ENCODE results near the gene CAMK2N1.

CAMK2N1 gene

DNA sequence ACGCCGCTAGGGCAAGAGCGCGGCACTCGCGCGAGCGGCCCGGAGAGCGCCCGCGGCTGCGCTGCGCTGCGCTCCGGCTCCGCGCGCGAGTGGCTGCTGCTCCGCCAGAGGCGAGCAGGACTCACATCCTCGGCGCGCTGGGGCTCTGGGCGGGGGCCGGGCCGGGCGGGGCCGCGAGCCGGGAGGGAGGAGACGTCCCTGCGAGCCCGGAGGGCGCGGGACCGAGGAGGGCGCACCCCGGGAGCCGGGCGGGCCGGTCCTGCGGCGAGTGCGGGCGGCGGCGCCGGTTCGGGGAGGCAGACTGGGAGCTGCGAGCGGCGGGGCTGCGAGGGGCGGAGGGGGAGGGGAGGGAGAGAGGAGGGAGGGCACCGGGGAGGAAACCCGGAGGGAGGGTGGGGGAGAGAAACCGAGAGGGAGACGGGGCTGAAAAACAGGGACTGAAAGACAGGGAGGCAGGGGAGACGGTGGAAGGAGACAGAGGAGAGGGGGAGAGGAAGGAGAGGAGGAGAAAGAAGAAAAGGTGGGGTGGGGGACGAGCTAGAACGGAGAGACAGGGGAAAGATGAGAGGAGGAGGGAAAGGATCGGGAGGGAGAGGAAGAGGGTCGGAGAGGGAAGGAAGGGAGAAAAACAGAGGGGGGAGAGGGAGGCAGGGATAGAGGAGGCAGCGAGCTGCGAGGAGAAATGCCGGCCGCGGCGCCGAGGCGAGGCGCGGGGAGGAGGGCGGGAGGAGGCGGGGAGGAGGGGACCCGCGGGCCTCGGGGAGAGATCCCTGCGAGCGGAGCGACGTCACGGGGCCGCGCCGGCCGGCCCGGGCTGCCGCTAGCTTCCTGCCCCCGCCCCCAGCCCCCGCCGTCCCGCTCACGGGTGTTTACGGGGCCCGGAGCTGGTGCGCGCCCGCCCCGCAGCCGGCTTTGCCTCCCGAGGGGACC, at the start of gene CAMK2N1:
Gene CAMK2N1, minus strand, starts transcription at position 684 of the 930 bp plus-strand sequence. CDS start 831 bp downstream, outside the sequence.
- in situ Hi-C loops (cut with MboI; ENCODE audit: low sequenced_read_pairs), result loop anchor here (25.0 kb wide), 1 partner anchor 273 kb away; no protein-coding TSS in a partner anchor

- in situ Hi-C loops (cut with MboI; ENCODE audit: low sequenced_read_pairs), result no loop called here
Observed at GRCh38 chr1:20534659-20535417, 48.8 kb upstream of the CAMK2N1 start.

DNA sequence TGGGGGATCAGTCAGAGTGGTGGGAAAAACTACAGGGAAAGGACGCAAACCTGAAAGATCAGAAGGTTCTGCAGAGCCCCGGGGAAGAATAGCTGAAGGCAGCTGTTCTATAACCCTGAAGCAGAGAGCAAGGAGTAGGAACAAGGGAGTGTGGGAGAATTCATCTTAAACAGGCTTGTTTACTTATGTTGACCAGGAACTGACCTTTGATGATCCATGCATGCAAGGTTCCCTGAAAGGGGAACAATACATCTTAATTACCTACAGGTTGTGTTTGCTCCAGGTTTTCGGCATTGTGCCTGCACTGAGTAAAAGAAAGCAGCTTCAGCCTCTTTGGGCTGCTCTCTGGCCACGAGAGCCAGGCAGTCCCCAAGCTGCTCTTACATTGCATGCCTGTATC, 47.6 kb upstream of the CAMK2N1 start:
- in situ Hi-C loops (cut with MboI; ENCODE audit: low sequenced_read_pairs), result no loop called here

GRCh38 chr1:20530901-20531300, 44.9 kb upstream of the CAMK2N1 start:
- in situ Hi-C loops (cut with MboI; ENCODE audit: low sequenced_read_pairs), result no loop called here

DNA sequence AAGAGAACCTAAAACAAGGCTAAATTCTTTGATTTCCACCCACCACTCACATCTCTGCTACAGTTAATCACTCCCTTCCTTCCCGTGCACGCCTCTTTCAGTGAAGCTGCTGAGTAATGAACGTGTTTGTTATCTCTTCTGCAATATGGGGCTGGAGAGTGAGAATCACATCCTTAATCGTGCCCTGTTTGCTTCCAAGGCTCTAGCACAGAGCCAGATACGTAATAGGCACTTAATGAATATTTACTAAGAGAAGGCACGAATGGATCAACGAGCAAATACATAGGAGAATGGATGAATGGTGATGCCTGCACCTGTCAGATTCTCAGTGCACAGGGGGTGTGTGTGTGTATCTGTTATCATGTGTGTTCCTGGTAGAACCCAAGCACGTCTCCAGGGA, 44.3 kb upstream of the CAMK2N1 start:
- in situ Hi-C loops (cut with MboI; ENCODE audit: low sequenced_read_pairs), result no loop called here

DNA sequence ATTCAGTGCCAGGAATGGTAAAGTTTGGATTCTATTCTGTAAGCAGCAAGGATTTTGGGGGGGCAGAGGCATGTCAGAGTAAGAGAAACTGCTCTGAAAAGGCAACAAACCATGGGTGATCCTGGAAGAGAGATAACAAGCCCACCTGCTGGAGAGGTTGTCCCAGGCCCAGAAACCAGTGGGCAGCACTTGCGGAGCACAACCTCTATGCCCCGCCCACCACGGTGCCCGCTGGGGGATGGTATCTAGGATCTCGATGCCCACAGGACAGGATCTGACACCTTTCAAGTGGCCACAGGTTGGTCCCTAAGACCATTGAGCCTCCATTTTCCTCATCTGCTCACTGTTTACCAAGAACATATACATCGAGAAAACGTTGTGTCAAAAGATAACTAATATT, 42.2 kb upstream of the CAMK2N1 start:
- in situ Hi-C loops (cut with MboI; ENCODE audit: low sequenced_read_pairs), result no loop called here

DNA sequence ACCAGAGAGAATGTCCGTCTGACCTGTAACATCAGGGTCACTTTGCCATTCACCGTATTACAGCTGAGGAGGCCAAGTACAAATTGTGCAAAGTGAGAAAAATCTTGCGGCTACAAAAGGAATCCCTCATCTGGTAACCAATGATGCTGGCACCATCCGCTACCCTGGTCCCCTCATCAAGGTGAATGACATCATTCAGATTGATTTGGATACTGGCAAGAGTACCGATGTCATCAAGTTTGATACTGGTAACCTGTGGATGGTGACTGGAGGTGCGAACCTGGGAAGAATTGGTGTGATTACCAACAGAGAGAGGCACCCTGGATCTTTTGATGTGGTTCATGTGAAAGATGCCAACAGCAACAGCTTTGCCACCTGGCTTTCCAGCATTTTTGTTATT, 40.3 kb upstream of the CAMK2N1 start:
- in situ Hi-C loops (cut with MboI; ENCODE audit: low sequenced_read_pairs), result no loop called here

DNA sequence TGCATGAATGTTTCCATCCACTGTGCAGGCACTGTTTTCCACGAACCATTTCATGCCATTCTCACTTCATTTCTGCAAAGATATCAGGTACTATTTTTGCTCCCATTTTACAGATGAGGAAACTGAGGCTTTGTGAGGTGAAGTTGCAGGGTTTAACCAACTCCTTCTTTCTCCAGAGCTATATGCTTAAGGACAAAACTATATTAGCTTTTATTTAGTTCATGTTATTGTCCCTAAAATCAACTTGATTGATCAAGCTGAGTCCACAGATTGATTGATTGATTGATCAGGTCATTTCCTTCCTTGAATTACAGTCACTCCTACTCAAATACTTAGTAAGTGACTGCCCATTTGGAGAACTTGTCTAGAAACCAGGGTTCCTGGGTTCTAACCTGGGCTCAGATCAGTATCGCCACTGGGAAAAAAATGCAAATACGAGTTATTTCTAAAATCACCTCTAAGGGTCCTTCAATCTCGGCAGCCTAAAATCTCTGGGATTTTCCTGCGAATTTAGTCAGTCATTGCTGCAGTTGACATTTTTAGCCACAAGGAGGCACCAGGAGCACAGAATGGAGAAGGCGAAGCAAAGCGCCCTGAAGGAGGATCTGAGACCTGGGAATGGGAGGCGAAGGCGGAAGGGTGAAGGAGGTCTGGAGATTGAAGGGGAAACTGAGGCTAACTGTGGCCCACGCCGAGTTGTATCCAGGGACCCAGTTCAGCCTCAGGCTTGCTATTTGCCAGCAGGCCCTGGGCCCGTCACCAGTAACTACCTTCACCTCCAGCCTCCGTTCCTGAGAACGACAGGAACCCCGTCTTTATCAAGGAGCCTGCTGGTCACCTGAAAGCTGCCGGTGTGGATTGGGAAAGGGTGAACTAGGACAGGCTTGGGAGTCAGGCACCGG, 36.2 kb upstream of the CAMK2N1 start:
- in situ Hi-C loops (cut with MboI; ENCODE audit: low sequenced_read_pairs), result loop anchor here (5.0 to 25.0 kb wide), 2 partner anchors 115 to 665 kb away; partner anchors contain the start of gene EIF4G3

DNA sequence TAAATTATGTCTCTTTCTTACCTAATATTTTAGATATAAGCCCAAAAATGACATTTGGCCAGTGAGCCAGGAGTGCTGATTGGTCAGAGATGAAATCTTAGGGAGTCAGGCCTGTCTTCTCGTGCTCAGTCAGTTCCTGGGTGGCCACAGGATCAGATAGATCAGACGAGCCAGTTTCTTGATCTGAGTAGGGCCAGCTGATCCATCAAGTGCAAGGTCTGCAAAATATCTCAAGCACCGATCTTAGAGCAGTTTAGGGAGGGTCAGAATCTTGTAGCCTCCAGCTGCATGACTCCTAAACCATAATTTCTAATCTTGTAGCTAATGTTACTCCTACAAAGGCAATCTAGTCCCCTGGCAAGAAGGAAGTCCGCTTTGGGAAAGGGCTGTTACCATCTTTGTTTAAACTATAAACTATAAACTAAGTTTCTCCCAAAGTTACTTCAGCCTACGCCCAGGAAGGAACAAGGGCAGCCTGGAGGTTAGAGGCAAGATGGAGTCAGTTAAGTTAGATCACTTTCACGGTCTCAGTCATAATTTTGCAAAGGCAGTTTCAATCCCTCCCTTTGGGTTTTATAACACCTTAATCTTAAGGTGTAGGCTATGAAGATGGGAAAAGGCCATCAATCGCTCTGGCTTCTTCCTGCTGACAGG, 33.7 kb upstream of the CAMK2N1 start:
- in situ Hi-C loops (cut with MboI; ENCODE audit: low sequenced_read_pairs), result loop anchor here (5.0 to 25.0 kb wide), 2 partner anchors 118 to 668 kb away; partner anchors contain the start of gene EIF4G3

- in situ Hi-C loops (cut with MboI; ENCODE audit: low sequenced_read_pairs), result loop anchor here (25.0 kb wide), 1 partner anchor 676 kb away; the partner anchor contains the start of gene EIF4G3
Observed at GRCh38 chr1:20511518-20512428, 25.8 kb upstream of the CAMK2N1 start.

DNA sequence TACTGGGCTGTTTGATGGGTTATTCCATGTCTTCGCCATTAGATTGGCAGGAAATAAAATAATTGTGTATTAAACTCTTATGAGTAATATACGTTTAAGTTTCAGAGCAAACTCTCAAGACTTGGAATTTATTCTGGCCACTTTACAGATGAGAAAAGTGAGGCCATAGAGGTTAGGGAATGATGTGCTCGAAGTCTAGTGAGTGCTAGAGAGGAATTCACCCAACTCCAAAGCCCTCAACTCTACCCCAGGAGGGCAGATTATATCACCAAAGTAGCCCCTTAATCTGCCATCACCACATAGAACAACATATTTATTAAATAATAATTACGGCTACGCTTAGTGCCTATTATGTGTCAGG, 22.4 kb upstream of the CAMK2N1 start:
- in situ Hi-C loops (cut with MboI; ENCODE audit: low sequenced_read_pairs), result loop anchor here (25.0 kb wide), 1 partner anchor 679 kb away; the partner anchor contains the start of gene EIF4G3

DNA sequence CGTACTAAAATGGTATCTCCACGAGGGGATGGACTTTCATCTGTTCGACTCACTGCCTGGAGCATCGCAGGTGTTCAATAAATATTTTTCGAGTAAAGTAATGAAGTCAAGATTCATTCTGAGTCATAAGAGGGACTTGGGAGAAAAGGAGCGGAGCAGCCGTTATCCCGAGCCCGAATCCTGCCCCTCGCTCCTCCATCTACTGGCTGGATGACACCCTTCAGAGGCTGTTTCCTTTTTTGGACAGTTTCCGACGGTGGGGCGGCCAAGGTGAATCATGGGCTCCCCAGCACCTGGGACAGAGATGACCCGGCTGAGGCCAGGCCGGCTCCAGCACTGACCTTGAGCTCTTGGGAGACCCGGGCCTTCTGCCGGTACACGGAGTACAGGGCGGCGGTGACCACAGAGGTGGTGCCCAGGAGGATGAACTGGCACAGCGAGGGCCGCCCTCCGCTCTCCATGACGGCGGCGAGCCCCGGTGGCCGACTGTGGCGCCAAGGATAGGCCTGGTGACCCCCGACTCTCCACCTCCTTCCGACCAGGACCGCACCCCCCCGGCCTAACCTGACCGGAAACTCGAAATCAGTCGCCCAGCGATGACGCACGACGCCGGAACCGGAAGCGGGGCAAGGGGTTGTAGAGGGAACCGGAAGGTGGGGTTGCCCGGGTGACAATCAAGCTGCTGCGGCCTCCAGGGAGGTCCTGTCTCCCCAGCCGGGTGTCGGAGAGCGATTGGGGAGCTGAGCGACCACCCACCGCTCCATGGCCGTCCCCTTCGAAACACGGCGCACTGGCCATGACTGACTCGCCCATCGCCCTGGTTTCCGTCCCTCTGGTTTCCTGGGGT, 21.8 kb upstream of the CAMK2N1 start, which contains the start of gene MUL1:
Gene MUL1, minus strand, starts transcription at position 588 of the 847 bp plus-strand sequence. Its CDS starts 127 bp downstream, at position 461.
- in situ Hi-C loops (cut with MboI; ENCODE audit: low sequenced_read_pairs), result loop anchor here (25.0 kb wide), 1 partner anchor 680 kb away; the partner anchor contains the start of gene EIF4G3

DNA sequence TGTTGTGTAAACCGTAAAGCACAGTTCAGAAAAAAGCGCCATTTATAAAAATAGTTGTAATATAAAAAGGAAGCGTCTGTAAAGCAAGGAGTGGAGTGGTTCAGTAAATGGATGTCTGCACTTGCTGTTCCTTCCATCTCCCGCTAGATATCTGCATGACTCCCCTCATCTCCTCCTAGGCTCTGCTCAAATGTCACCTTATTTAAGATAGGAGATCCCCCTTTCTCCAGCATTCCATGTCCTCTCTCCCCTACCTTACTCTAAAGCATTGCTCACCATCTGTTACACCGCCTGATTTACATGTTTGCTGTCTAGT, 21.2 kb upstream of the CAMK2N1 start:
- in situ Hi-C loops (cut with MboI; ENCODE audit: low sequenced_read_pairs), result loop anchor here (25.0 kb wide), 1 partner anchor 680 kb away; the partner anchor contains the start of gene EIF4G3

DNA sequence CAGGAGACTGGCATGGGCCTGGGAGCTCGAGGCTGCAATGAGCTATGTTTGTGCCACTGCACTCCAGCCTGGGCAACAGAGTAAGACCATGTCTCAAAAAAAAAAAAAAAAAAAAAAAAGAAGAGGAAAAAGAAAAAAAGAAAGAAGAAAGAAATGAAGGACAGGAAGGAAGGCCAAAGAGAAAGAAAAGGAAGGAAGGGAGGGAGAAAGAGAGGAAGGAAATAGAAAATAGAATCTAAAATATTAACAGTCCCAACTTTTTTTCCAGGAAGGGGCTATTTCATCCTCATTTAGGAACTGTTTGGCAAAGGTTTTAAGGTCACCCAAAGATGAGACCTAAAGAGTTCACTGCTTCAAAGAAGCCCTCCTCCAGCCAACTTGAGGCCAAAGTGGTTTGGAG, 19.5 kb upstream of the CAMK2N1 start:
- in situ Hi-C loops (cut with MboI; ENCODE audit: low sequenced_read_pairs), result loop anchor here (25.0 kb wide), 1 partner anchor 682 kb away; the partner anchor contains the start of gene EIF4G3

DNA sequence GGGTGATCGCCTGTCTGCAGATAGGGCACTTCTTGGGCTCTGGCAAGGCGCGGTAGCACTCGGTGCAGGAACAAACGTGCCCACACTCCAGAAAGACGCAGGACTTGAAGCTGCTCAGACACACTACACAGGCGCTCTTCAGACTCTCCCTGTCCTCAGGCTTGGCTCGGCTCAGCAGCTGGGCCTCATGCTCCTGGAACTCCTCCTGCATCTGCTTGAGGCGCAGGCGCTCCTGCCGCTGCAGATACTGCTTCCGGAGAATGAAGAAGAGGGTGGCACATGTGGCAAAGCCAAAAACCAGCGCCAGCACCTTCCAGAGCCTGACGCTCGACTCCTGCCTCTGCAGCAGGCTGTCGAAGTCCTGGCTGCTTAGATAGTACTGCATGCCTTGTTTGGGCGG, 14.7 kb upstream of the CAMK2N1 start:
- in situ Hi-C loops (cut with MboI; ENCODE audit: low sequenced_read_pairs), result loop anchor here (25.0 kb wide), 1 partner anchor 687 kb away; the partner anchor contains the start of gene EIF4G3

GRCh38 chr1:20499718-20500117, 13.7 kb upstream of the CAMK2N1 start:
- in situ Hi-C loops (cut with MboI; ENCODE audit: low sequenced_read_pairs), result loop anchor here (10.0 to 25.0 kb wide), 3 partner anchors 287 to 688 kb away; partner anchors contain the start of genes EIF4G3 and PLA2G2E

GRCh38 chr1:20499105-20499504, 13.1 kb upstream of the CAMK2N1 start:
- in situ Hi-C loops (cut with MboI; ENCODE audit: low sequenced_read_pairs), result loop anchor here (10.0 to 25.0 kb wide), 2 partner anchors 287 to 574 kb away; partner anchors contain the start of gene PLA2G2E

Measured in HL-60/S4 (cell line).